ENCODE measurements around the gene CCDC38.

CCDC38 gene

DNA sequence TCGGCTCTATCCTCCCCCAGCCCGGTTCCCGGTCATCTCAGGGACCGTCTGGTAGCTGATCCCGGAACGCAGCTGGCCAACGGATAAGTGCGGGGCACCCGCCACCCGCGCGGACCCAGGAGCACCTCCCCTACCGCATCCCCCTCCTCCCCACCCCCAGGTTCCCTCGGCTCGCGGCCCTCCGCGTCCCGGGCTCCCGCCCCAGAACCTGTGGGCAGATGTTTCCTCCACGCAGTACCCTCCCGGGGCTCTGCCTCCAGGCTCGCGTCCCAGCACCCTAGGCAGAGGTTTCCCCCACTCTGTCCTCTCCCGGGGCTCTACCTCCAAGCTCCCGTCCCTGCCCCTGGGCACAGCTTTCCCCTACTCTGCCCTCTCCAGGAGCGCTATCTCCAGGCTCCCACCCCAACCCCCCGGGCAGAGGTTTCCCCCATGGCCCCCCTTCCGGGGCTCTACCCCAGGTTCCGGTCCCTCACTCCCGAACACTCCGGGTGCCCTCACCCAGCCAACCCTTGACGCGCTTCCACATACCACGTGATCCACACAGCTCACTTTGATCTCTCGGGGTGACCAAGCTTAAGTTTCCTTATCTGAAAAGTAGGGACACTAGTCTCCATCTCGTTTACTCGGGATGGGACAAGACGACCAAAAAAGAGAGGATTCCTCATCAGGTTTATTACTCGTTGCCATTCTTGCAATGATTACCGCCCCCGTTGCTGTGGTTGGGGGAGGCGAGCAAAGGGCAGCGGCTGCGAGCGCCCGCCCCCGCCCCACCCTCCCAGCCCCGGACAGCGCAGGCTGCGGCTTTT is at the start of gene CCDC38:
Gene CCDC38, minus strand, starts transcription at position 91 of the 806 bp plus-strand sequence. CDS start 6,105 bp downstream, outside the sequence.
- peaks cover 14% of the 10 kb centered on the region for H3K27me3 ChIP-seq (ENCODE audit: insufficient read depth, low read length)
- H3K36me3 ChIP-seq (ENCODE audit: insufficient read depth, low read length): no peaks in the 10 kb centered on the region
- H3K9me3 ChIP-seq (ENCODE audit: low read length): no peaks in the 10 kb centered on the region
- peaks cover 6% of the 10 kb centered on the region for H3K4me1 ChIP-seq (ENCODE audit: insufficient read depth, low read length)
- peak within 1 kb of the TSS; percentile 74 for H2AFZ ChIP-seq (ENCODE audit: low read depth, low read length)
- H3K4me3 ChIP-seq (ENCODE audit: low read length): peak within 1 kb of the TSS; percentile 66

DNA sequence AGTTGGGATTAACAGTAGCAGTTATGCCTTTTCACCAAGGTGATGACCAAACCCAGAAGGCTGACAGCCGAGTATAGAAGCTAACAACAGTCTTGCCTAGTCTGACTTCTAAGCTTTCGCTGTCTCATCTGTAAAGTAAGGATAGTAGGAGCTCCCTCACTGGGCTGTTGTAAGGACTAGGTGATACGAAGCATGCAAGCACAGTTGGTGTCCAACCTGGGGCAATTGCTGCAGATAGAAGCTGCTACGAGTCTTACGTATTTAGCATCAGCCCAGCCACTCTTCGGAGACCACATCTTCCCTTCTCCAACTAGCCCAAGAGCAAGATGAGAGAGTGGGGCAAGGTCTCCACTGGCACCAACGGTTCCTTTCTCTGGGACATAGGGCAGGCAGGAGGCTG is 47.7 kb upstream of the CCDC38 start:
- Histone ChIP-seq H3K4me1 (ENCODE audit: insufficient read depth, low read length) (peaks cover 5% of the 10 kb centered on the region), H3K9me3 (ENCODE audit: low read length) (no peaks in the 10 kb centered on the region), H3K36me3 (ENCODE audit: insufficient read depth, low read length) (no peaks in the 10 kb centered on the region), H2AFZ (ENCODE audit: low read depth, low read length) (no peak overlapping the region), H3K27me3 (ENCODE audit: insufficient read depth, low read length) (no peaks in the 10 kb centered on the region), H3K4me3 (ENCODE audit: low read length) (no peak overlapping the region)

DNA sequence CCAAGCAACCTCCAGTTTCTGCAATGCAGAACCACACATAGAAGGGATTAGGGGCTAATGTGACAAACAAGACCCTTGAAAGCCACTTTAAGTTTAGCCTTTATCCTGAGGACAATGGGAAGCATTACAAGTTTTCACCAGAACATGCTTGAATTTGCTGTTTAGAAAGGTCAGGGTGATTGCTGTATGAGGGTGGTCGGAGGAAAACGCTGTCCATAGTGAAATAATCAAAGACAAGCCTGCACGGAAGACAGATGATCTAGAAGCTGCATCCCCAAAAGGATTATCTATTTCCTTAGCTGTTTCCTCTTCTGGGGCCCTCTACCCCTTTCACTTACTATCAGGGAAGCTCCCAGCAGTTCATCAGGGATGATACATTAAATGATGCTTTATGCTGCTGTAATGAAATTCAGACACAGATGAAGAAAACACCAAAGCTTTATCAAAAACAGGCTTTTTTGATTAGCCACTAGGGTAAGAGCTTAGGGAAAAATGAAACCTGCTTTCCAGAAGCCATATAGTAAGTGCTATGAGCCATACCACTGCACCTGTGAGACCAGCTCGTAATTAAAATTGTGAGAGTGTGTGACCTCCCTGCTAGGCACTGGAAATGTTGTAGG is 47.2 kb upstream of the CCDC38 start:
- Histone ChIP-seq H2AFZ (ENCODE audit: low read depth, low read length) (no peak overlapping the region), H3K4me1 (ENCODE audit: insufficient read depth, low read length) (peaks cover 5% of the 10 kb centered on the region), H3K36me3 (ENCODE audit: insufficient read depth, low read length) (no peaks in the 10 kb centered on the region), H3K9me3 (ENCODE audit: low read length) (no peaks in the 10 kb centered on the region), H3K4me3 (ENCODE audit: low read length) (no peak overlapping the region), H3K27me3 (ENCODE audit: insufficient read depth, low read length) (no peaks in the 10 kb centered on the region)

DNA sequence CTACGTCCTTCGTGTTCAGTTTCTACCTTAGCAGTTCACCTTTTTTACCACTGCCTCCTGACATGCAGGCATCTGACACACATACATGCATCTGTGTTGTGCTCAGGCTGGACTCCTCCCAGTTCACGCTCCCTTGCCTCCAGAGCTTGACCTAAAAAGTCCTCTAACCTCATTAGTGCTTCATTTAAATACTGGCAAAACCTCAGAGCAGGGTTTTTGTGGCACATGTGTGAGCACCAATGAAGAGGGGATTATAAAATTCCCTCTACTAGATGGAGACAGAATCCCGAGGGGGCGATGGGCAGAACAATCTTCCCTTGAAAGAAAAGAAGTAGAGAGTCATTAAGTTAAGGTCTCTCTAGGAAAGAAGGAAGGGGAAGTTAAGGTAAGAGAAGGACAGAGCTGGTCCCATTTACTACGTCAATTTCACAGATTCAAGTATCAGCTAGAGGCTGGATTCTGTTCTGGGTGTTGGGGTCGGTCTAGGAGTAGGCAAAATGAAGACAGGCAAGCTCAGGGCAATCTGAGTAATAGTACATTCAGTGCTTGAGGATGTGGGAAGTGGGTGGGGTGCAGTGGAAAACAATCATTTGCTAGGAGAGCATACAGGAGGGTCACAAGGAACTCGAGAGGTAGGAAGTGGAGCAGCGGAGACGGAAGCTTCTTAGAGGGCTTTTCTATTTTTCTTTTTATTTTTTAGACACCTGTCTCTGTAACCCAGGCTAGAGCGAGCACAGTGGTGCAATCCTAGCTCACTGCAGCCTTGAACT is 46.3 kb upstream of the CCDC38 start:
- no peaks in the 10 kb centered on the region for H3K27me3 ChIP-seq (ENCODE audit: insufficient read depth, low read length)
- no peak overlapping the region for H3K4me3 ChIP-seq (ENCODE audit: low read length)
- H3K9me3 ChIP-seq (ENCODE audit: low read length): no peaks in the 10 kb centered on the region
- no peak overlapping the region for H2AFZ ChIP-seq (ENCODE audit: low read depth, low read length)
- H3K4me1 ChIP-seq (ENCODE audit: insufficient read depth, low read length): peaks cover 5% of the 10 kb centered on the region
- no peaks in the 10 kb centered on the region for H3K36me3 ChIP-seq (ENCODE audit: insufficient read depth, low read length)

DNA sequence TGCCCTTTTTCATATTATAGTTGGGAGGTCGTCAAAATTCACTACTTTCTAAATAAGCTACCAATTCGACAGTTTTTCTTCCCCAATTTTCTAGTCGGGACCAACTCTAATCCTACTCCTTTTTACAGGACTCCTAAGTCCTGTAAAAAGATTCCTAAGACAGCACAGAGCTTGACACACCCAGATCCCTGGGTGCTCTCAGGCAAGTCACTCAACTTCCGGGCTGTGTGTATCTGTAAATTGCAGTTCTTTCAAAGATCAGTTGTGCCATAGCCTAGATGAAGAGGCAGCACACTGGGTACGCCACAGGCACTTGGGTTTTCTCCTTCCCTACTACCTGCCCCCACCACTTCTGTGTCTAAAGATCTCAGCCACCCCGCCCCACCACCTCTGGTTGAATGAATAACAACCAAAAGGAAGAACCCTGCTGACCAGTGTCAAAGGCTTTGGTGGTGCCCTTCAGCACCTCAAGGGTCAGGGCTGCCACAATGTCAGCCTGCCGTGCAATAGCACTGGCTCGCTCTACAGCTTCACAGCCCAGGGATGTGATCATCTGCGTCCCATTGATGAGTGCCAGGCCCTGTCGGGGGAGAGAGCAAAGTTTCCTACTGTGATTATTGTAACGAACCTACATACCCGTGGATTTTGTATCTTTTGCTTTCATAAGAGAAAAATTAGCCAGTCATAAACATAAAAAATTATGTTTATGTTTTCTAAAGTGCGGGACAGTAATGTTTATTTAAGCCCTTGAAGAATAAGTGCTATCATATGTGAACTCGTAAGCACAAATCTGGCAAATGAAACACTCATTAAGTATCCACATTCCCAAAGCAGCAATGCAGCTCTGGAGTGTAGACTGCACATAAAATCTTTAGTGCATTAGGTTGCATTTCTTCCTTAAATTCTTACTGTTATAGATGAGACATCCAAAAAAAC is 44.5 kb upstream of the CCDC38 start:
- Histone ChIP-seq H3K36me3 (ENCODE audit: insufficient read depth, low read length) (no peaks in the 10 kb centered on the region), H3K27me3 (ENCODE audit: insufficient read depth, low read length) (no peaks in the 10 kb centered on the region), H3K4me1 (ENCODE audit: insufficient read depth, low read length) (peaks cover 5% of the 10 kb centered on the region), H3K4me3 (ENCODE audit: low read length) (no peak overlapping the region), H3K9me3 (ENCODE audit: low read length) (no peaks in the 10 kb centered on the region), H2AFZ (ENCODE audit: low read depth, low read length) (no peak overlapping the region)

DNA sequence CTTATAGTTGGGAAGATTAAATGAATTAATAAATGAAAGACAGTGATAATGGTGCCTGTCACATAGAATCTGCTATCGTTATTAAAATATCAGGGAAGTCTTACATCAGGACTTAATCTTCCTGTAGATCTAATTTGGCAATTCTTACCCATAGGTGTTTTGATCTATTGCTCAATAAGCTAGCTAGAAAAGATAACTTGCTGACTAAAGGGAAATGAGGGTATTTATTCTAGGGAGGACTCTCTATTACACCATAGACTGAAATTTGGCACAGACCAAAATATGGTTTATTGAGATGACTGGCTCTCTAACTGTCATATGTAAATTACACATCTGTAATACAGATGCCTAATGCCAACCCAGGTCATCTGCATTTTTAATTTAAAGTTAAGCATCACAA is 42.3 kb upstream of the CCDC38 start:
- H3K27me3 ChIP-seq (ENCODE audit: insufficient read depth, low read length): no peaks in the 10 kb centered on the region
- H3K36me3 ChIP-seq (ENCODE audit: insufficient read depth, low read length): no peaks in the 10 kb centered on the region

DNA sequence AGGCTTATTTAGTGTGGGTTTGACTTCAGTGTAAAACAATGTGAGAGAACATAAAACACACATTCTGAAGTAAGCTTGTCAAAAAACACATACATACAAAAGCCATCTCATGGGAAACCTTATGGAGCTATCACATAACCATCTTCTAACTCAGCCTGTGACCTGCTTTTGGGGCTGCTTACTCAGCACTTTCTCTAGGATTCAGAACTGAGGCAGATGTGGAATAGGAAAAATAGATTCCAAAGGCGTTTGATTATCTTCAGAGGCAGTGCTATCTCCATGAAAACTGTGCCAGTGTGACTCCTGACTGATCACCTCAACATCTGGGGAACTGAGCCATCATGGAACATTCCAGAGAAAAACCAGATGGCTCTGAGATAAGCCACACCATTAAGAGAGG is 40.2 kb upstream of the CCDC38 start:
- Histone ChIP-seq H3K4me1 (ENCODE audit: insufficient read depth, low read length) (peaks cover 5% of the 10 kb centered on the region), H3K27me3 (ENCODE audit: insufficient read depth, low read length) (peaks cover 5% of the 10 kb centered on the region), H3K9me3 (ENCODE audit: low read length) (no peaks in the 10 kb centered on the region), H3K4me3 (ENCODE audit: low read length) (no peak overlapping the region), H3K36me3 (ENCODE audit: insufficient read depth, low read length) (no peaks in the 10 kb centered on the region), H2AFZ (ENCODE audit: low read depth, low read length) (no peak overlapping the region)

More for the DNA sequence above, 42.3 kb upstream of the CCDC38 start:
- H3K4me3 ChIP-seq (ENCODE audit: low read length): no peak overlapping the region
- peaks cover 5% of the 10 kb centered on the region for H3K4me1 ChIP-seq (ENCODE audit: insufficient read depth, low read length)
- no peaks in the 10 kb centered on the region for H3K9me3 ChIP-seq (ENCODE audit: low read length)
- H2AFZ ChIP-seq (ENCODE audit: low read depth, low read length): no peak overlapping the region

DNA sequence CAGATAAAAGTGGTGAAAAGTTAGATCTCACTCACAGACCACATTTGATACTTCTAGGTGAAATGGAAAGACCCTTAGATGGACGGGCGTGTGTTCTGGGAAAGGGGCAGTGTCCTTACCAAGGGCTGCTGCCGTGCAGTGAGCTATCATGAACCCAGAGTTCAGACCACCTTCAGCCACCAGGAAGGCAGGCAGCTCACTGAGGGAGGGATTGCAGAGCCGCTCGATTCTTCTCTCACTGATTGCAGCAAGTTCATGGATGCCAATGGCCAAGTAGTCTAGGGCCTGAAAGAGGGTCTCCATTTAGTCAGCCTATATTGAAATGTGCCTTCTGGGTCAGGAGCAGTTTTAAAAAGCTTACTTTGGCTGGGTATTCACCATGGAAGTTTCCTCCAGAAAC is 38.0 kb upstream of the CCDC38 start:
- Histone ChIP-seq H3K9me3 (ENCODE audit: low read length) (no peaks in the 10 kb centered on the region), H3K4me1 (ENCODE audit: insufficient read depth, low read length) (no peaks in the 10 kb centered on the region), H2AFZ (ENCODE audit: low read depth, low read length) (no peak overlapping the region), H3K4me3 (ENCODE audit: low read length) (no peak overlapping the region), H3K27me3 (ENCODE audit: insufficient read depth, low read length) (peaks cover 5% of the 10 kb centered on the region), H3K36me3 (ENCODE audit: insufficient read depth, low read length) (no peaks in the 10 kb centered on the region)

DNA sequence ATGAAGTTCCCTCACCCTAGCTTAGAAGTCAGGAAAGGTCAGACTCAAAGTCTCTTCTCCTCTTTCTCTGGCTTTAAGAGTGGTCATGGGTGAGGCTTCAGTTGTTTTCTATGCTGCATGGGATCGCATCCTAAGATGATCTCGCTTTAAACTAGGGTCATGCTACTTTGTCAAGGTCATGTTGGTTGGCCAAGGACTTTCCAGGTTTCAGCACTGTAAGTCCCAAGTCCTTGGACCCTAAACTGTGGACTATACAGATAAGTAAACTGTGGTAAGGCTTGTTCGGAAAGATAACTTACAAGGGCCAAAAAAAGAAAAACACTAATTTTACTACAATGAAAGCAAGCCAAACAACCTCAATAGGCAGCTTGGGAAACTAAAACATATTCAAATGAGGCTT is 36.4 kb upstream of the CCDC38 start:
- H2AFZ ChIP-seq (ENCODE audit: low read depth, low read length): no peak overlapping the region
- no peak overlapping the region for H3K4me3 ChIP-seq (ENCODE audit: low read length)
- no peaks in the 10 kb centered on the region for H3K9me3 ChIP-seq (ENCODE audit: low read length)
- no peaks in the 10 kb centered on the region for H3K4me1 ChIP-seq (ENCODE audit: insufficient read depth, low read length)
- no peaks in the 10 kb centered on the region for H3K36me3 ChIP-seq (ENCODE audit: insufficient read depth, low read length)
- peaks cover 5% of the 10 kb centered on the region for H3K27me3 ChIP-seq (ENCODE audit: insufficient read depth, low read length)

DNA sequence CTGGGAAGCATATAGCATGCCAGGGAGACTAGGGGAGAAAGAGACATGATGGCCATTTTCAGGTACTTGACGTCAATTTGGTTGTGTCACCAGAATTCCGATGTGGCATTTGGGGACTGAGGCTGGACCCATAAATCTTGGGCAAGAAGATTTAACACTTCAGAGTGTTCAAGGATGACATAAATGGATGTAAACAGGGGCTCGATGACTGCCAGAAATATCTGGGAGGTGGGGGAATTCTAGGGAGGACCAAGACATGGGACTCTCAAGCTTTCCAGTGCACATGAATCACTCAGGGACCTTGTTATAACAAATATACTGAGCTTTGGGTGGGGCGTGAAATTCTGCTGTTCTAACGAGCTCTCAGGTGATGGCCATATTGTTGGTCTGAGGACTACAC is 35.9 kb upstream of the CCDC38 start:
- Histone ChIP-seq H3K4me1 (ENCODE audit: insufficient read depth, low read length) (no peaks in the 10 kb centered on the region), H3K9me3 (ENCODE audit: low read length) (no peaks in the 10 kb centered on the region), H3K4me3 (ENCODE audit: low read length) (no peak overlapping the region), H3K27me3 (ENCODE audit: insufficient read depth, low read length) (peaks cover 5% of the 10 kb centered on the region), H3K36me3 (ENCODE audit: insufficient read depth, low read length) (no peaks in the 10 kb centered on the region), H2AFZ (ENCODE audit: low read depth, low read length) (no peak overlapping the region)

DNA sequence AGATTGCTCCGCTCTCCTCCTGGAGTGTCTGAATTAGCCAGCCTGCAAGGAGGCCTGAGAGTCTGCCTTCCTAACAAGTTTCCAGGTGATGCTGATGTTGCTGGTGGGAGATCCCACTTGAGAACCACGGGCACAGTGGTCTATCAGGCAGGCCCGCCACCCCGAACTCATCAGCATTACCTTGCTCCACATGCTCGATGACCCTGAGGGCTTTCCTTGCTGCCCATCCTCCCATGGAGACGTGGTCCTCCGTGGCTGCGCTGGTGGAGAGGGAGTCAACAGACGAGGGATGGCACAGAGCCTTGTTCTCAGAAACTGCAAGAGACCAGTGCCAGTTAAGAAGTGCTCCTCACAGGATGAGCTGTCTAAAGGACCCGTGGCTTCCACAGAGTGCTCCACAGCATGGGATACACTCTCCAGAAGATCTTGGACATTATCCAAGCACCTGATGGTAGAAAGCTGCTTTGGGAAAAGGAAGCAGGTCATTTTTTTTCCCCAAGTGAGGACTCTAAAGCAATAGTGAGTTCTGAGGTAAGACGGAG is 35.4 kb upstream of the CCDC38 start:
- no peaks in the 10 kb centered on the region for H3K36me3 ChIP-seq (ENCODE audit: insufficient read depth, low read length)
- peaks cover 5% of the 10 kb centered on the region for H3K27me3 ChIP-seq (ENCODE audit: insufficient read depth, low read length)
- H2AFZ ChIP-seq (ENCODE audit: low read depth, low read length): no peak overlapping the region
- no peak overlapping the region for H3K4me3 ChIP-seq (ENCODE audit: low read length)
- no peaks in the 10 kb centered on the region for H3K9me3 ChIP-seq (ENCODE audit: low read length)
- H3K4me1 ChIP-seq (ENCODE audit: insufficient read depth, low read length): no peaks in the 10 kb centered on the region

DNA sequence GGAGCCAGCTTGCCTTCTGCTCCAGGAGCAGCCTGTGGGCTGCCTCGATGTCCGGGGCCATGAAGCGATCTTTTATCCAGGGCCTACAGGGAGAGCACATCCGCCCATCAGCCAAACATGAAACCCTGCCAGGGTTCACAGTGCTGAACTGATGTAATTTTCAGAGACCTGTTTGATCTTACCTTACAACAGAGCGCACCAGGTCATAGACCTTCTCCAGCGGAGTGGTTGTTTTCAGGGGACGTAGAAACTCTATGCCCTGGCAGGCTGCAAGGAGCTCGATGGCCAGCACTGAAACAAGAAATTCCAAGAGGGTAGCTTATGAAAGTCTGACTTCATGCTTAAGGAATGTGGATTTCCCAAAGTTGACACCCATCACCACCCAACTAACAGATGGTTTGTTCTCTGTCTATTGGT is 34.0 kb upstream of the CCDC38 start:
- no peaks in the 10 kb centered on the region for H3K36me3 ChIP-seq (ENCODE audit: insufficient read depth, low read length)
- H3K4me1 ChIP-seq (ENCODE audit: insufficient read depth, low read length): no peaks in the 10 kb centered on the region
- H3K4me3 ChIP-seq (ENCODE audit: low read length): no peak overlapping the region
- H2AFZ ChIP-seq (ENCODE audit: low read depth, low read length): no peak overlapping the region
- H3K9me3 ChIP-seq (ENCODE audit: low read length): no peaks in the 10 kb centered on the region
- H3K27me3 ChIP-seq (ENCODE audit: insufficient read depth, low read length): peaks cover 5% of the 10 kb centered on the region
